Activated naive CD4-positive, alpha-beta T cell treated with anti-CD3 and anti-CD28 coated beads for 36 hours (primary cell): ENCODE measurements around the gene ADAMTSL2. TPM values are rescaled to one million over a fixed set of nuclear protein-coding genes. Genes with fewer than 3 reads are reported as not detected.

Experiments
- CTCF ChIA-PET: fragments of 350-600 bp; sonication (Branson Sonifier 250); formaldehyde crosslinking; loops from one replicate; lab custom pipeline; 2021; ENCODE audit warnings: antibody characterized with exemption; lab: Charles Lee
- DNase-seq: peaks from one replicate; pipeline ENCODE4 v3.0.0-alpha.2; 2020
- H3K27ac Mint-ChIP-seq: one replicate; pipeline ENCODE4 v1.8.0; 2021; ENCODE audit warnings: mild to moderate bottlenecking, mixed read lengths
- H3K27me3 Mint-ChIP-seq: one replicate; pipeline ENCODE4 v1.8.0; 2021; ENCODE audit warnings: low read depth, mixed read lengths
- H3K36me3 Mint-ChIP-seq: one replicate; pipeline ENCODE4 v1.8.0; 2021; ENCODE audit warnings: low read depth, mixed read lengths
- H3K4me1 Mint-ChIP-seq: one replicate; pipeline ENCODE4 v1.8.0; 2021; ENCODE audit warnings: low read depth, mixed read lengths
- H3K4me3 Mint-ChIP-seq: one replicate; pipeline ENCODE4 v1.8.0; 2021; ENCODE audit warnings: mild to moderate bottlenecking, moderate library complexity, mixed read lengths
- H3K9me3 Mint-ChIP-seq: one replicate; pipeline ENCODE4 v1.8.0; 2021; ENCODE audit warnings: mixed read lengths
- intact Hi-C: fragments of 100-400 bp; cut with micrococcal nuclease; formaldehyde crosslinking; loops from one replicate; pipeline ENCODE4 v1.15.1; 2023
- total RNA-seq, 2 experiments: library from RNA; stranded (reverse); gene quantifications; one replicate each; pipeline ENCODE4 v1.2.3, GENCODE V29; 2021

Gene ADAMTSL2
- total RNA-seq, 2 experiments from 2014 or later: 0.14 to 0.17 TPM

DNA sequence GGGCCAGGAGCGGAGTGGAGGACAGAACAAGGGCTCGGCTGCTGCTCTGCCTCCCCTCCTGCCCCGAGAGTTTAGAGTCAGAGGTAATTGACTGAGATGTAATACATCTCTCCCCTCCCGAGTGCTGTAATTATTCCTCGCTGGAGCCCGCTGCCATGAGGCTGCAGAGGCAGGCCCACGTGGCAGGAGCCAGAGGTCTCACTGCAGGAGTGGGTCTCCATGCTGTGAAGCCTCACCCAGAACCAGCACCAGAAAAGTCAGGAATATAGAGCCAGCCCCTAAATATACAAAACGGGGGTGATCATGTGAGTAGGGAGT lies 72.2 kb downstream of the ADAMTSL2 start:
- CTCF ChIA-PET: no interaction called here
- no peaks in the 10 kb centered on the region for H3K9me3 Mint-ChIP-seq
- no peak overlapping the region for H3K27ac Mint-ChIP-seq
- H3K27me3 Mint-ChIP-seq: peaks cover 32% of the 10 kb centered on the region
- intact Hi-C loops: no loop called here
- no peak for DNase-seq
- H3K4me3 Mint-ChIP-seq: no peak overlapping the region
- H3K36me3 Mint-ChIP-seq: no peaks in the 10 kb centered on the region
- peaks cover 10% of the 10 kb centered on the region for H3K4me1 Mint-ChIP-seq

DNA sequence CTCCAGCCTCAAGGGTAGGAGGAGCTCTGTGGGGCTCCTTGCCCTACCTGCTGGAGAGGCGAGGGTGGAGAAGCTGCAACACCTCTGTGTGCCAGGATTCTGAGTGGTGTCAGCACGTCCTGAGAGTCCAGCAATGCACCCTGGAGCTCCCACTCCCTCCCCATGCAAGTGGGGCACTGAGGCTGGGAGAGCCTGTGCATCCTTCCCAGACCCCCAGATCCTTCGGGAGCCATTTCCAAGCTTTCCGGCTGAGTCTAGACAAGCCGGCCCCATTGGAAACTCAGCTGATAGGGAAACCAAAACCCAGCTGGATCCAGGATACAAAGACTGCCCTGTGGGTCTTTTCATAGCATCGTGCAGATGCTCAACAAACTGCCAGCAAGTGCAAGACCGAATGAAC lies 72.9 kb downstream of the ADAMTSL2 start:
- CTCF ChIA-PET: no interaction called here

GRCh38 chr9:133607976-133608375 lies 73.5 kb downstream of the ADAMTSL2 start:
- no peaks in the 10 kb centered on the region for H3K36me3 Mint-ChIP-seq
- intact Hi-C loops: no loop called here
- CTCF ChIA-PET: no interaction called here
- no peak overlapping the region for H3K4me3 Mint-ChIP-seq
- H3K4me1 Mint-ChIP-seq: peaks cover 10% of the 10 kb centered on the region
- no peak for DNase-seq
- peaks cover 32% of the 10 kb centered on the region for H3K27me3 Mint-ChIP-seq
- H3K9me3 Mint-ChIP-seq: no peaks in the 10 kb centered on the region
- no peak overlapping the region for H3K27ac Mint-ChIP-seq

More for the DNA sequence above, 72.9 kb downstream of the ADAMTSL2 start:
- no peak for DNase-seq
- Mint-ChIP-seq H3K4me1 (peaks cover 10% of the 10 kb centered on the region), H3K4me3 (no peak overlapping the region), H3K9me3 (no peaks in the 10 kb centered on the region), H3K27me3 (peaks cover 32% of the 10 kb centered on the region), H3K36me3 (no peaks in the 10 kb centered on the region), H3K27ac (no peak overlapping the region)
- intact Hi-C loops: no loop called here

- no peak overlapping the region for H3K4me3 Mint-ChIP-seq
- intact Hi-C loops: no loop called here
- H3K4me1 Mint-ChIP-seq: peaks cover 10% of the 10 kb centered on the region
- no peak for DNase-seq
- H3K27ac Mint-ChIP-seq: no peak overlapping the region
- CTCF ChIA-PET: interaction anchor here (0.7 kb wide), 1 partner anchor 71 kb away, joined by 3 read pairs; no protein-coding TSS in a partner anchor
- no peaks in the 10 kb centered on the region for H3K9me3 Mint-ChIP-seq
- H3K27me3 Mint-ChIP-seq: peaks cover 32% of the 10 kb centered on the region
- H3K36me3 Mint-ChIP-seq: no peaks in the 10 kb centered on the region
Observed at GRCh38 chr9:133608382-133608781, 73.9 kb downstream of the ADAMTSL2 start.

DNA sequence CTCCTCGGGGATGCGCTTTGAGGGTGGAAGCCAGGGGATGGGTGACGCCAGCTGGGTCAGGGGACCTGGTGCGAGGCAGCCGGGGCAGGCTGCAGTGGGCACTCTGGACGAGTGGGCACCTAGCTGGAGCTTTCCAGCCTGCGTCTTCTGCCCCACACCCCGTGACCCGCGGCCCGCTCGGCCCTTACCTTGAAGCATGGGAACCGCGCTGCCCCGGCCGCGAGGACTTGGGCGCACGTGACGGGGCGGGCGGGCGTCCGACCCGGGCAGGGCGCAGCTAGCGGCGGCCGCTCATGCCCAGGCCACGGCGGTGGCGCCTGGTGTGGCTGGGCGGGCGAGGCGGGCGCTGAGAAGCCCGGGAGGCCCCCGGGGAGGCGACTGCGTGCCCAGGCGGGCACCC lies 74.4 kb downstream of the ADAMTSL2 start:
- Mint-ChIP-seq H3K27ac (no peak overlapping the region), H3K27me3 (peaks cover 32% of the 10 kb centered on the region), H3K36me3 (no peaks in the 10 kb centered on the region), H3K4me3 (no peak overlapping the region), H3K9me3 (no peaks in the 10 kb centered on the region), H3K4me1 (peaks cover 10% of the 10 kb centered on the region)
- no peak for DNase-seq
- intact Hi-C loops: no loop called here
- CTCF ChIA-PET: interaction anchor here (0.7 kb wide), 1 partner anchor 71 kb away, joined by 3 read pairs; no protein-coding TSS in a partner anchor

DNA sequence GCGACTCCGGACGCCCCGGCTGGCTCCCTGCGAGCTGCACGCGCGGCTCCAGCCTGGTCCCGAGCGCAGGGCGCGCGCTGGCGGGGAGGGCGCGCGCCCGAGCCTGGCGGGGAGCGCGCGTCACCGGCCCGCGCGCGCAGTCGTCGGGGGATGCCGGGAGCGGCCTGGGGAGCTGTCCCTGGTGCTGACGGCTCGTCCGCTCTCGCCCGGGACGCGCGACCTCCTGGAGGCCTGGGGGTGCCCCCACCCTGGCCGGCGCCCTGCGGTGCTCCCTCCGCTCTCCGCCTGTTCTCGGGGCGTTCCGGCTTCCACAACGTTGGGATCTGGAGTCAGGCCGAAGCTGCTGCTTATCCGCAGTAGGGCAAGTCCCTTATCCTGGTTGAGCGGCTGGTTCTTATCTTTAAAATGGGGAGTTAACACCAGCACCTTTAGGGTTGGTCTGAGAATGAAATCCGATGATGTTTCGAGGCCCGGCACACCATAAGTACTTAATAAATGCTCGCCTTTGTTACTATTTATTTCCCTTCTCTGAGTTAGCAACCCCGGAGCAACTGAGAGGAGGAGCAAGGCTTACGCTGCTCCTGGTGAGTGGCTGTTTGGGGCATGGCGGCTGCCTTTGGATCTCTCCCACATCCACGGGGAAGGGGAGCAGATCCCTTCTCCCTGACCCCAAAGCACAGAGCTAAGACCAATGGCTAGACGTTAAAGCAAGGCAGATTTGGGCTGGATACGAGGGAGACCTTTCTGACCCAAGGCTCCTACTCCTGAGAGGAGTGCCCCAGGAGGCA lies 75.0 kb downstream of the ADAMTSL2 start, which contains the start of gene FAM163B:
Gene FAM163B, minus strand, starts transcription at position 79 of the 788 bp plus-strand sequence. CDS start 29,166 bp downstream, outside the sequence.
- Mint-ChIP-seq H3K36me3 (no peaks in the 10 kb centered on the region), H3K9me3 (no peaks in the 10 kb centered on the region), H3K4me3 (no peak within 1 kb of the TSS), H3K27ac (no peak within 1 kb of the TSS), H3K27me3 (peaks cover 30% of the 10 kb centered on the region), H3K4me1 (peaks cover 7% of the 10 kb centered on the region)
- CTCF ChIA-PET: no interaction called here
- DNase-seq: peak; percentile 47
- intact Hi-C loops: no loop called here

GRCh38 chr9:133610845-133611244 lies 76.3 kb downstream of the ADAMTSL2 start:
- no peak overlapping the region for H3K4me3 Mint-ChIP-seq
- no peaks in the 10 kb centered on the region for H3K4me1 Mint-ChIP-seq
- H3K36me3 Mint-ChIP-seq: no peaks in the 10 kb centered on the region
- DNase-seq: no peak
- H3K9me3 Mint-ChIP-seq: no peaks in the 10 kb centered on the region
- H3K27me3 Mint-ChIP-seq: peaks cover 30% of the 10 kb centered on the region
- no peak overlapping the region for H3K27ac Mint-ChIP-seq
- CTCF ChIA-PET: no interaction called here
- intact Hi-C loops: no loop called here

GRCh38 chr9:133612051-133612450 lies 77.5 kb downstream of the ADAMTSL2 start:
- no peaks in the 10 kb centered on the region for H3K9me3 Mint-ChIP-seq
- H3K36me3 Mint-ChIP-seq: no peaks in the 10 kb centered on the region
- CTCF ChIA-PET: no interaction called here
- H3K4me3 Mint-ChIP-seq: no peak overlapping the region
- H3K4me1 Mint-ChIP-seq: no peaks in the 10 kb centered on the region
- H3K27me3 Mint-ChIP-seq: peaks cover 29% of the 10 kb centered on the region
- H3K27ac Mint-ChIP-seq: no peak overlapping the region
- intact Hi-C loops: no loop called here
- no peak for DNase-seq

DNA sequence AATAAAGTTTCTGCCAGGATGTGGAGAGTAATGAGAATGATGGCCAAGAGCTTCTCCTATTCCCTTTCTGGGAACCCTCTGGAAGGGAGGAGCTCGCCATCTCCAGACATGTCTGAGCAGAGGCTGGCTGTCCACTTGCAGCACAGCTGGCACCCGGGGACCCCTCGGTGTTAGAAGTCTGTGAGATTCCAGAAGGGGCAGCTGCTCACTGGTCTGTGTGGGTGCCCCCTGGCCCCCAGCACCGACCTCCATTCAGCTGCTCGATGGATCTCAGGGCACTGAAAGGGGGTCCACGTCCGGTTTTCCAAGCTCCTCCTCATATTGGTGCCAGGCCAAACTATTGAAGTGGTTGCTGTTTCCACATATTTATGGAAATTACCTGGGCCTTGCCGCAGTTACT lies 78.3 kb downstream of the ADAMTSL2 start:
- no peak for DNase-seq
- intact Hi-C loops: no loop called here
- peaks cover 22% of the 10 kb centered on the region for H3K27me3 Mint-ChIP-seq
- CTCF ChIA-PET: no interaction called here
- H3K27ac Mint-ChIP-seq: no peak overlapping the region
- no peaks in the 10 kb centered on the region for H3K36me3 Mint-ChIP-seq
- H3K4me3 Mint-ChIP-seq: no peak overlapping the region
- no peaks in the 10 kb centered on the region for H3K9me3 Mint-ChIP-seq
- no peaks in the 10 kb centered on the region for H3K4me1 Mint-ChIP-seq

- Mint-ChIP-seq H3K36me3 (no peaks in the 10 kb centered on the region), H3K27ac (no peak overlapping the region), H3K4me3 (no peak overlapping the region), H3K4me1 (no peaks in the 10 kb centered on the region), H3K27me3 (peaks cover 16% of the 10 kb centered on the region), H3K9me3 (no peaks in the 10 kb centered on the region)
- no peak for DNase-seq
- CTCF ChIA-PET: no interaction called here
- intact Hi-C loops: no loop called here
Observed at GRCh38 chr9:133613432-133613831, 78.9 kb downstream of the ADAMTSL2 start.

DNA sequence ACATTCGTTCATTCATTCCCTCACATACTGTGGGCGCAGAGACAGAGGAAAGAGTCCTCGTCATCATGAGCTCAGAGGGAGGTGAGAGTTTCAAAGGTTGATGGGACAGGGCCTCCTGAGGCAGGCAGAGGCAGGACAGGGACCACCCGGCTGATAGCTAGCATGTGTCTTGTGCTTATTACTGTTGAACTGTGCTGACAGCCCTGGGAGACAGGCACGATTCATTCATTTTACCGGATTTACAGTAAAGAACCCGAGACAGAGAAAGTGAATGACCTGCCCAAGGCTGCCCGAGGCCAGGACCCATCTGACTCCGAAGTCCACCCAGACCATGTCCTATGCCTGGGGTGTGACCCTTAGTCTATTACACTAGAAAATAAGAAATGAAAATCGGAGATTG lies 79.6 kb downstream of the ADAMTSL2 start:
- DNase-seq: no peak
- CTCF ChIA-PET: no interaction called here
- no peaks in the 10 kb centered on the region for H3K36me3 Mint-ChIP-seq
- intact Hi-C loops: no loop called here
- peaks cover 15% of the 10 kb centered on the region for H3K27me3 Mint-ChIP-seq
- no peaks in the 10 kb centered on the region for H3K9me3 Mint-ChIP-seq
- H3K4me3 Mint-ChIP-seq: no peak overlapping the region
- no peak overlapping the region for H3K27ac Mint-ChIP-seq
- no peaks in the 10 kb centered on the region for H3K4me1 Mint-ChIP-seq

- Mint-ChIP-seq H3K27ac (no peak overlapping the region), H3K4me1 (peaks cover 3% of the 10 kb centered on the region), H3K4me3 (no peak overlapping the region), H3K36me3 (no peaks in the 10 kb centered on the region), H3K27me3 (peaks cover 12% of the 10 kb centered on the region), H3K9me3 (no peaks in the 10 kb centered on the region)
- intact Hi-C loops: no loop called here
- DNase-seq: no peak
- CTCF ChIA-PET: no interaction called here
Observed at GRCh38 chr9:133614678-133615077, 80.2 kb downstream of the ADAMTSL2 start.

DNA sequence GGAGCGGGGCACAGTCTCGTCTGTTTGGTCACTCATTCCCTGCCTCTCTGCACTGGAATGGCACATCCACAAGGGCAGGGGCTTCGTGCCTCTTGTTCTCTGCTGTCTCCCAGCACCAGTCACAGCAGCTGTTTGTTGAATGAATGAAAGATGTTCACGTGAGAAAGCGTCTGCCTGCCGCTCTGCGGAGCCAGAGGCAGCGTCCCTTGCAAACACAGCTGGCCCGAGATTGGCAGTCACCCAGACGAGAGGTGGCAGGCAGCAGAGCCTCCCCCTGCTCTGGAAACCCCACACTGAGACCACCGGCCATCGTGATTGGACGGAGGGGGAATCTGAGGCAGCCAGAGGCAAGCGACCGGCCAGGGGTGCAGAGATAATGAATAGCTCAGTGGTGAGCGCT lies 80.7 kb downstream of the ADAMTSL2 start:
- H3K27ac Mint-ChIP-seq: no peak overlapping the region
- no peaks in the 10 kb centered on the region for H3K9me3 Mint-ChIP-seq

More for the DNA sequence above, 80.7 kb downstream of the ADAMTSL2 start:
- Mint-ChIP-seq H3K4me3 (no peak overlapping the region), H3K36me3 (no peaks in the 10 kb centered on the region), H3K27me3 (peaks cover 9% of the 10 kb centered on the region), H3K4me1 (peaks cover 8% of the 10 kb centered on the region)
- DNase-seq: no peak
- CTCF ChIA-PET: no interaction called here
- intact Hi-C loops: no loop called here
